GM15510 (cell line): ENCODE measurements around the gene S100P.

Experiments
- POLR2A ChIP-seq: IDR thresholded peaks from 3 replicates; pipeline ENCODE4 v1.6.1; 2011; ENCODE audit warnings: borderline replicate concordance; ENCODE audit not compliant: insufficient read length; ENCODE audit errors: extremely low read depth

S100P gene

GRCh38 chr4:6671648-6672047 lies 22.0 kb upstream of the S100P start:
- TF ChIP-seq POLR2A = no peak

DNA sequence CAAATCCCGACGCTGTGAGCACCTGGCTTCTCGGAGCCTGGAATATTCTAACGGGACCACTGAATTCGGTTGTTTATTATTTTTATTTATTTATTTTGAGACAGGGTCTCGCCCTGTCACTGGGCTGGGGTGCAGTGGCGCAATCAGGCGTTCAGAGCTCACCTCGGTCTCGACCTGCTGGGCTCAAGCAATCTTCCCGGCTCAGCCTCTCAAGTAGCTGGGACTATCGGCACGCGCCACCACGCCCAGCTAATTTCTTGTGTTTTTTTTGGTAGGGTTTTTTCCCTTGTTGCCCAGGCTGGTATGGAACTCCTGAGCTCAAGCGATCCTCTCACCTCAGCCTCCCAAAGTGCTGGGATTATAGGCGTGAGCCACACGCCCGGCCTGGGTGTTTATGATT lies 21.5 kb upstream of the S100P start:
- no peak for TF ChIP-seq POLR2A

GRCh38 chr4:6673660-6674499 lies 19.8 kb upstream of the S100P start:
- TF ChIP-seq POLR2A = peak; percentile 78

DNA sequence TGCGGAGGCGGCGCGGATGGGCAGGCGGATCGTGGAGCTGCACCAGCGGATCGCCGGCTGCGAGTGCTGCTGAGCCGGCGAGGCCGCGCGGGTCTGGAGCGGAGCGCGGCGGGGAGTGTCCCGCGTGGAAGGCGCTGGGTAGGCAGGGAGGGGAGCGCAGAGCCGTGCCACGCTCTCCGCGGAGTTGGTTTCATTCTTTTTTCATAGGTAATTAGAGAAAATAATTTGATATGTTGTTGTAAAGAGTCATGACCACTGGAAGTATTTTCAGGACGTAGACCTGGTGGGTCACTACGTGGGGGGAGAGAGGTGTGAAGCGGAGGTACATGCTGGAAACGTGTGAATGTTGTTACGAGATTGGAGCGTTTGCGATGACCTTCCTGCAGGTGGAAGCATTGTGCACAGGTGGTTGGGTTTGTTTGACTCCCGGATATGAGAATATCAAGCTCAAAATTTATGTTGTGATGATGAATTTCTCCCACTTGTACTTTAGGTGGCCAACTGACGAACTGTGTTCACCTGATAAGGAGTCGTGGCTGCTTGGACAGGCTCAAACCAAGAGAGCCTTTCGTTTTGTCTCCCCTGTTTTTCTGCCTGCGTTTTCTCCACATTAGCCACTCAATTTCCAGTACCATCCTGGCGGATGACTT lies 19.1 kb upstream of the S100P start:
- no peak for TF ChIP-seq POLR2A

- TF ChIP-seq POLR2A = no peak
Measured at GRCh38 chr4:6676722-6677558, 16.7 kb upstream of the S100P start.

DNA sequence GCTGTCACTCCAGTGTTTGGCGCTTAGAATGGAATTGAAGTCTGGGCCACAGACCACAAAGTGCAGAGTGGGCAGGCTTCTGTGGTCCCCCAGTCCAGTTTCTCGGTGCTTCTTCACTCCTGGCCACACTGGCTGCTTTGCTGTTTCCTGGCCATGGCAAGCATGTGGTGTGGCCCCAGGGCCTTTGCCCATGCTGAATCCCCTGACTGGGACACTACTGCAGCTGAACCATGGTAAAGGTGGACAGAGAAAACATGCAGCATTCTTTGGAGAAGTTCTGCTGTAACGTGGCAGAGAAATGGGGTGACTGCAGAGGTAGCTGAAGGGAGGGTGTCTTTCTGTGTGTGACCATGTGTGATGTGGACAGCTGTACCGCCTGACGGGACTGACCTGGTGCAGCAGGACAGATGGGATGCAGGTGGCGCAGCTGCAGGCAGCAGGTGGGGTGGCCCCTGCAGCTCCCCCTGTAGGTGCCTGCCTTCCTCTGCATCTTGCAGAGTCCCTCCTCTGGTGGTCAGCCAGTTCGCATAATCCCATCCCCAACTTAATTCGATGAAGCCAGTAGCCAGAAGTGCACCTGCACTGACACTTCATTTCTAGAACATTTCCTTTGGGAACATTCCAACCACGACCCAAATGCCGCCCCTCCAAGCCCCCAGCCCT lies 13.2 kb upstream of the S100P start:
- TF ChIP-seq POLR2A = no peak

DNA sequence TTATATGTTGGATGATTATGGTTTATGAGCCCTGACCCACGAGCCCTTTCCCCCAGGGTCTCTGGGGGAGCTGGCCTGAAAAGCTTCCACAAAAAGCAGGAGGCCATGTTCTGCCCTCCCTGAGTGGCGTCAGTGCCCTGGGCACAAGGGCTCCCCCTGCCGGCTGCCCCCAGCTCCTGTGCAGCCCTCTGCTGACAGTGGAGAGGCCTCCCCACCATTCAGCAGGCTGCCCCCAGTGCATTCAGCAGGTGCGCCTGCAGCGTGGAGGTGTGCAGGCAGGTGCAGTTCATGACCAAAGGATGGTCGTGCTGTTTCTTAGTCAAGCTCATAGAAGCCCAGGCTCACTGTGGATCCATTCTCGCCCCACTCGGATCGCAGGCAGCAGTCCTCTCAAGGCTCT lies 12.5 kb upstream of the S100P start:
- TF ChIP-seq POLR2A = no peak

DNA sequence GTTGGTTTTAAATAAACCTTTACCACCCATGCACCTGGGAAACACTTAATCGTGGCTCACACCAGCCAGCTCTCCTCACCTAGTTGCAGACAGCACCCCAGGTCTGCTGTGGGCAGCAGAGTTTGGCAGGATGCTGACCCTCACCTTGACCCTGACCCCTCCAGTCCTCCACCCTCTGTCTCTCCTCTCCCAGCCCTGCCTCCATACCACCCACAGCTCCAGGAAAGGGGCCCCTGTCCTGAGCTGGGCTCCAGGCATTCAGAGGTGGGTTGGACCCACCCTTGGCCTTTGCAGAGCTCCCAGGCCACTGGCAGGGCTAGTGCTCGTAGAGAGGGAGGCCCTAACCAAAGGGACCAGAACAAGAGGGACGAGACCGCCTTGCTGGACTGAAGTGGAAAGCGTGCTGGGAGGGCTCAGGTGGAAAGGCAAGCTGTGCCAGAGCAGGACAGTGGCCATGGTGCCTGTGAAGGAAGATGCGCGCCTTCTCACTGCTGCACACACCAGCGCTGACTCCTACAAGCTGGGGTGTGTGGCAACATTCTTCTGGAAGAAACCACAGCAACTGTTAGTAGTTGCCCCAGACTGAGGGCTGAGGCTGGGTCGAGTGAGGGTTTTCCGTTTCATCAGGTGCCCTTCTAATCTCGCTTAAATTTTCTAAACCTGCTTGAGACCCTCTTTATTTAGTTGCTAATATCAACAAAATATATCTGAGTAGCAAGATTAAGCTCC lies 10.7 kb upstream of the S100P start:
- TF ChIP-seq POLR2A = no peak

DNA sequence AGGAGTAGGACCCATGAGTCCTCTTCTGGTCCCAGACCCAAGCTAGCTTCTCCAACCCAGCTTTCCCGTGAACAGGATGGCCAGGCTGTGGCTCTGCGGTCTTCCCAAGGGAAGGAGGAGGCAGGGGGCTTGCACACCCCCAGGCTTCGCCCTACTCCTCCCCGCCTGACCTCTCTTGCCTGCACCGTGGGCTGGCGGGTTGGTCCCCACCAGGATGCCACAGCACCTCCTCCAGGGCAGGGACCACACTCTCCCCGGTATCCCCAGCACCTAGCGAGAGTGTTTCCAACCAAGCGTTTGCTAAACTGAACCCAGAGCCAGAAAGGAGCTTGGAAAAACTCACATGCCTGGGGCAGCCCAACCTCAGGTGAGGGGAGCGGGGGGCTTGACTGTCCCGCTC lies 9.0 kb upstream of the S100P start:
- TF ChIP-seq POLR2A = no peak

DNA sequence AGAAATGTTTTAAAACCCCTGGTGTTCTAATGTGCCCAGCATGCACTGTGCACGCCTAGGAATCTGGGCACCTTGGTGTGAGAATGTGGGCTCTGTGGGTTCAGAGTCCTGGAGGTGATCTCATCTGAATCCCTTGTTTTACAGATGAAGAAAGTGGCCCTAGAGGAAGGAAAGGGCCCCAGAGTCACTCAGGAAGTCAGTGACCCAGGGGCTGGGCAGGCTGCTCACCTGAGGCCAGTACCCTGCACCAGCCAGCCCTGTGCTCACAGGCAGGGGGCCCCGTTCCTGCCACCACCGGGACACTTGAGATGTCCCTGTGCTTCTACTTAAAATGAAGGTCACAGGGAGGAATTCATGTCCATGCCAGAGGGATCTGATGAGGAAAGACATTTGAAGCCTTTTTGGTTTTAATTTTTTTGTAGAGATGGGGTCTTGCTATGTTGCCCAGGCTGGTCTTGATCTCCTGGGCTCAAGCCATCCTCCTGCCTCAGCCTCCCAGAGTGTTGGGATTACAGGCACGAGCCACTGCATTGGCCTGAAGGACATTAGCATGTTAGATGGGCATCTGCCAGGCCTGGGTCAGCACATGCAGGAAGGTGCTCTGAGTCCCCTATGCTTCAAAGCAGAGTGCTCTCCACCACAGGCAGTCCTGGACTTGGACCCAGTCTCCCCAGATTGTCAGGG lies 7.4 kb upstream of the S100P start:
- TF ChIP-seq POLR2A = no peak

- TF ChIP-seq POLR2A = no peak
Measured at GRCh38 chr4:6687947-6688878, 5.5 kb upstream of the S100P start.

DNA sequence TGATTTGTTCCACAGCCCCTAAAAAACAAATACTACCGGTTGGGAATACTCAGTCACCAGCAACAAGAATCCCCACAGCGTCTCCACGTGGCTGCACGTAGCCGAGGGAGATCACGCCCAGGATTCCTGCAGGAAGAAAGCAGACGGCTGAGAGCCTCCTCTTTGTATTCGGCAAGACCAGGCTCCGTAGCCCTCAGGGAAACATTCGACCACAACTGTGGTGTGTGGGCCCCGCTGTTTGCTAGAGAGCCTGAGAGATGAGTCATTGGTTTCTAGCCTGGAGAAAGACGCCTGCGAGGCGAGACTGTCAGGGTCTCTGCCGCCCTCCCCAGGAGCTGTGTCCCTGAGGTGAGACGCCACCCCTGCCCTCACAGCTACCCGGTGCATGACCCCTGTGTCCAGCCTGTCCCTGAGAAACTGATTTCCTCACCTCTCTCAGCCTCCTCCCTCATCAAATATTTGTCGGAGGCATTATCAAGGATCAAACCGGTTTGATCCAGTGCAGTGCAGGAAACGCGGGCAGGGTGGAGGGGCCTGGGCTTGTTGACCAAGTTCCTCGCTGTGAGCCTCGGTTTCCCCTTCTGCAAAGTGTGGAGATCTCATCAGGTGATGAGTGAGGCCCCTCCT lies 4.7 kb upstream of the S100P start:
- TF ChIP-seq POLR2A = no peak
